ENCODE results near the gene FBL.

- no peak for TF ChIP-seq POLR2A (IDR thresholded peaks at IDR 0.05; ENCODE audit: low read length)
- TF ChIP-seq CTCF (IDR thresholded peaks at IDR 0.05), result no peak
- no peak for TF ChIP-seq CEBPB (IDR thresholded peaks at IDR 0.05)
- no peak for TF ChIP-seq NFE2L2 (conservative IDR thresholded peaks at IDR 0.05; ENCODE audit: low read length)
- no peak for TF ChIP-seq PBX3 (IDR thresholded peaks at IDR 0.05)
Measured at GRCh38 chr19:39820696-39821095, 25.5 kb downstream of the FBL start.

All from A549 (cell line).